GM10248 (cell line): Measurements from ENCODE around the gene LBH.

Experiments used
- CTCF ChIA-PET: fragments of 300-600 bp; sonication (Branson Sonifier 250); formaldehyde crosslinking; extraction: SDS; loops from one replicate; lab custom pipeline; 2021; ENCODE audit warnings: antibody characterized with exemption; lab: Yijun Ruan, JAX
- POLR2A ChIA-PET: fragments of 350-650 bp; sonication (Branson Sonifier 250); formaldehyde crosslinking; extraction: SDS; loops from one replicate; lab custom pipeline; 2020; ENCODE audit warnings: antibody characterized with exemption; lab: Yijun Ruan, JAX
- DNase-seq: peaks from one replicate; pipeline ENCODE4 v3.0.0; 2012; ENCODE audit errors: extremely low spot score
- TF ChIP-seq, protein P1 (sequence below): IDR thresholded peaks from 2 replicates; pipeline ENCODE4 v1.5.1; 2012; ENCODE audit warnings: mild to moderate bottlenecking, low read depth; ENCODE audit errors: extremely low read depth, missing control alignments, control extremely low read depth

The LBH gene

DNA sequence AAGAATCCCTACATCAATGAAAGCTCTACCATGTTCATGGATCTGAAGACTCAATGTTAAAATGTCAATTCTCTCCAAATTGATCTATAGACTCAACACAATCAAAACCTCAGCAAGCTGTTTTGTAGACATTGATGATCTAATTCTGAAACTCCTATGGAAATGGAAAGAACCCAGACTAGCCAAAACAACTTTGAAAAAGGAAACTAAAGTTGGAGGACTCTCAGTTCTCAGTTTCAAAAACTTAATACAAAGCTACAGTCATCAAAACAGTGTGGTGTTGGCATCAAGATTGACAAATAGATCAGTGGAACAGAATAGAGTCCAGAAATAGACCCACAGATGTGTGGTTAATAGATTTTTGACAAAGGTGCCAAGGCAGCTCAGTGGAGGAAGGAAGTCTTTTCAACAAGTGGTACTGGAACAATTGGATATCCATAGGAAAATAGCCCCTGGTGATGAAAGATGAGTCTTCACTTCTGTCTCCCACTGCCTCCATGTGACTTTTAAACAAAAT is 30.4 kb downstream of the LBH start:
- POLR2A ChIA-PET: interaction anchor here (1.1 kb wide), 1 partner anchor 29 kb away, joined by 4 read pairs; no protein-coding TSS in a partner anchor
- TF ChIP-seq, protein P1, sequence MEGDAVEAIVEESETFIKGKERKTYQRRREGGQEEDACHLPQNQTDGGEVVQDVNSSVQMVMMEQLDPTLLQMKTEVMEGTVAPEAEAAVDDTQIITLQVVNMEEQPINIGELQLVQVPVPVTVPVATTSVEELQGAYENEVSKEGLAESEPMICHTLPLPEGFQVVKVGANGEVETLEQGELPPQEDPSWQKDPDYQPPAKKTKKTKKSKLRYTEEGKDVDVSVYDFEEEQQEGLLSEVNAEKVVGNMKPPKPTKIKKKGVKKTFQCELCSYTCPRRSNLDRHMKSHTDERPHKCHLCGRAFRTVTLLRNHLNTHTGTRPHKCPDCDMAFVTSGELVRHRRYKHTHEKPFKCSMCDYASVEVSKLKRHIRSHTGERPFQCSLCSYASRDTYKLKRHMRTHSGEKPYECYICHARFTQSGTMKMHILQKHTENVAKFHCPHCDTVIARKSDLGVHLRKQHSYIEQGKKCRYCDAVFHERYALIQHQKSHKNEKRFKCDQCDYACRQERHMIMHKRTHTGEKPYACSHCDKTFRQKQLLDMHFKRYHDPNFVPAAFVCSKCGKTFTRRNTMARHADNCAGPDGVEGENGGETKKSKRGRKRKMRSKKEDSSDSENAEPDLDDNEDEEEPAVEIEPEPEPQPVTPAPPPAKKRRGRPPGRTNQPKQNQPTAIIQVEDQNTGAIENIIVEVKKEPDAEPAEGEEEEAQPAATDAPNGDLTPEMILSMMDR: no peak
- DNase-seq: no peak
- CTCF ChIA-PET: interaction anchor here (0.8 to 2.9 kb wide), 4 partner anchors 16 to 97 kb away, joined by 3 to 11 read pairs (median 6); no protein-coding TSS in a partner anchor

DNA sequence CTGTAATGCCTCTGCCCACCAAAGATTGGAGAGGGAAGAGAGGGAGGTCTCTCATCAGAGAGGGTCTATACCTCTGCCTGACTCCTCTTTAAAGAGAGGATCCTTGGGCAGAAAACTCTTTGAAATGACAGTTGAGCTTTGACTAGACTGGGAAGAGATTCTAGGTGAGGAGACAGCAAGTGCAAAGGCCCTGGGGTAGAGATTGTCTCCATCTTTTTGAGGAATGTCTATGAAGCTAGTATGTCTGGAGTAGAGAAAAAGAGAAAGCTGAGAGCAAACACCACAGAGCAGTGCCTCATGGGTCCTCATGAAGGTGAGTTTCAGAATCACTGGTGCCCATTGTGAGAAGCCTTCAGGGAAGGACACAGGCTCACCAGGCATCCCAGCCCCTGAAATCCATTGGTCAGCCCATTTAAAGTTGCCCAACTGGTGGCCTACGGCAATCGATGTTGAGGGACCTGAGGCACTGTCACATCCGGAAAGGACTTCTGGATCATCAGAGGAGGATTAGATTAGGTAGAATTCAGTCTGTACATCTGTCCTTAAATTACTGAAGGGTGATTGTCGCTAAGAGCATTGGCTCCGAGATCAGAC is 31.5 kb downstream of the LBH start:
- TF ChIP-seq, protein P1: no peak
- CTCF ChIA-PET: interaction anchor here (2.4 kb wide), 1 partner anchor 15 kb away, joined by 8 read pairs; no protein-coding TSS in a partner anchor
- POLR2A ChIA-PET: no interaction called here
- no peak for DNase-seq

DNA sequence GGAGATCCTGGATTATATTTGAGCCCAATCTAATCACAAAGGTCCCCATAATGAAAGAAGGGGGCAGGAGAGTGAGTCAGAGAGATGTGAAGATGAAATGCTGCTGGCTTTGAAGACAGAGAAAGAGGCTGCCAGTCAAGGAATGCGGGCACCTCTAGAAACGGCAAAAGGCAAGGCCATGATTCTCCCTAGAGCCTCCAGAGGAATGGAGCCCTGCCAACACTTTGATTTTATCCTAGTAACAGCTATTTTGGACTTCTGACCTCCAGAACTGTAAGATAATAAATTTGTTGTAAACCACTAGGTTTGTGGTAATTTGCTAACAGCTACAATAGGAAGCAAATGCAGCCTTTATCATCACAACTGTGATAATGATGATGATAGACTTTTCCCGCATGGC is 32.9 kb downstream of the LBH start:
- no peak for DNase-seq
- CTCF ChIA-PET: interaction anchor here (1.2 to 1.3 kb wide), 3 partner anchors 19 to 27 kb away, joined by 3 read pairs; no protein-coding TSS in a partner anchor
- POLR2A ChIA-PET: no interaction called here
- TF ChIP-seq, protein P1: no peak

DNA sequence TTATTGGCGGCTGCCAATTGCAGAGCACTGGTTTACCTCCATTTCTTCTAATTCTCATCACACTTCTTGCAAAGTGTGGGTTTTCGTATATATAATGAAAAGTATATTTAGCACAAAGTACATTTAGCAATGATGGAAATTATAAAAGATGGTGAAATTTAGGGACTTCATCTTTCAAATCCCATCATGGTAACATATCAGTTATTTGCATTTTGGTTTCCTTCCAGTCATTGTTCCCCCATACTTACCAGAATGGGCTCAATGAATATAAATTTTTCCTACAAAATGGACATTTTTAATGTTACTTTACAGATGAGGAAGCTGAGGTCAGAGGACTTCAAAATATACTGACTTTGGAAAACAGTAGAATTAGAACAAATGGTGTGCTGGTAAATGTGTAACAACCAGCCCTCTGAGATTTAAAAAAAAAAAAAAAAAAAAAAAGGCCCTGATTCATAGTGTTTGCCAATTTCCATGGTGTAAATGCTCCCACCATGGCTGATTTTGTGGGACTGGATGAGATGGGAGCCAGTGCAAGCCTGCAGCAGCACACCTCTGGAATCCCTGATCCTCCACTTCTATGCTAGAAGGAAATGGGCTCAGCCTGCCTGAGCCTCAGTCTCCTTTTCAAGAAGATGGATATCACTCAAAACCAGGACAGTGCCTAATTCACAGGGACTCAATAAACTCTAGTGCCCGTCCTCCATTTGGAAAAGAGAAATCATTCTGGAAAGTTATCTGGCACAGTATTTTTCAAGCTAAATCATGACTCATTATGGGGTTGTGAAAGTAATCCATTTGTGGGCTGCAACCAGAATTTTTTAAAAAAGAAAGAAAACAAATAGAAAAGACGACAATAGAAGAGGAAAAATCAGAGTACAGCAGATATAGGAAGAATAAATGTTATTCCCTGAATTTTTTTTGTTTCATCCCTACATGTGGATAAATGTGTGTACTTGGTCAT is 34.0 kb downstream of the LBH start:
- ChIA-PET POLR2A (no interaction called here), CTCF (interaction anchor here (0.9 to 1.2 kb wide), 2 partner anchors 18 to 26 kb away, joined by 3 read pairs; no protein-coding TSS in a partner anchor)
- no peak for DNase-seq
- TF ChIP-seq, protein P1: no peak

DNA sequence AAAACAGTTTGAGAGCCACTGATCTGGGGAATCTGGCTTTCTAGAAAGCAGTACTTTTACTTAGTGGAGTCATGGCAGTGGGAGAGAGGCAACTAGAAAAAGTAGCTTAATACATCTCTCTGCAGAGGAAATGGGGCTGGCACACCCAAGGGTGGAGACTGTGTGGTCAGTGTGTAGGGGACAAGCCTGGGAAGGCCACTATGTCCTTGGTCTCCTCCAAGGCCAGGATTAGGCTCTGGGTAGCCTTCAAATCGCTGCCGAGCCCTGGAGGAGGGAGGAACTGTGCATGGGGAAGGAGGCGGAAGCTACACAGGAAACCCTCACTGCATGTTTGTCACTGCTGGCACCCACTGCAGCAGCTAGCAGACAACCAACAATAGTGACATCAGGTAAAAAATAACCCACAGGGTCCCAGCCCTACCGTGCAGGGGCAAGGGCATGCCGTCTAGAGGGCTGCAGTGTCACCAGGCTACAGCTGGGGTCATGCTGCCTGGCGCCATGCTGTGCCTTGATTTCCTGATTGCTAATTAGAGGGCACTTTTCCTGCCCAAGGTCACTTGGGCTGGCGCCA is 34.8 kb downstream of the LBH start:
- CTCF ChIA-PET: interaction anchor here (0.9 kb wide), 2 partner anchors 27 to 180 kb away, joined by 3 read pairs; no protein-coding TSS in a partner anchor
- TF ChIP-seq, protein P1: no peak
- peak; percentile 37 for DNase-seq
- POLR2A ChIA-PET: interaction anchor here (0.6 kb wide), 2 partner anchors 22 to 71 kb away, joined by 3 read pairs; no protein-coding TSS in a partner anchor

DNA sequence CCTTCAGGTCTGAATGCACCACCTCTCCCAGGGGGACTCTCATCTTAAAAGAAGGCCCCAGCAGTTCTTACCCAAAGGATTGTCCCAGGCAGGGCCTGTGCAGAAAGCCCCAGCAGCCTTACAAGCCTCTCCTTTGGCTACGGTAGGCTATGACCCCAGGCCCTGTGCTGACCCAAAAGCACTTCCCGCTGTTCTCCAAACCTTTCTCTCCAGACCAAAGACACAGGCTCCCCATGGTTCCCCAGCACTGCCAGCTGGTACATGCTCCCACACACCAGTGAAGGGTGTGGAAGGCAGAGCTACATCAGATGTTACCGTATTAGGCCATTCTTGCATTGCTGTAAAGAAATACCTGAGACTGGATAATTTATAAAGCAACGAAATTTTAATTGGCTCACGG is 35.4 kb downstream of the LBH start:
- TF ChIP-seq, protein P1: no peak
- POLR2A ChIA-PET: interaction anchor here (0.6 kb wide), 2 partner anchors 21 to 70 kb away, joined by 3 read pairs; no protein-coding TSS in a partner anchor
- no peak for DNase-seq
- CTCF ChIA-PET: interaction anchor here (0.9 to 2.4 kb wide), 3 partner anchors 27 to 180 kb away, joined by 3 to 8 read pairs (median 5); no protein-coding TSS in a partner anchor
